Liver (tissue), 9 donors: ENCODE data around the gene MAPKBP1. TPM values are rescaled to one million over a fixed set of nuclear protein-coding genes. Genes with fewer than 3 reads are reported as not detected.
A peak's percentile ranks its signal among the peaks of the same experiment; 100 is the strongest.

Source experiments
- DNase-seq: peaks from one replicate; pipeline ENCODE4 v3.0.0-alpha.2; 2017; ENCODE audit warnings: low spot score
- H3K27ac ChIP-seq, 2 donors: one replicate each; pipeline ENCODE4 v1.7.0; 2013; ENCODE audit warnings: inconsistent platforms in 2 of 2, low read length in 2 of 2, control low read depth in 1 of 2, low read depth in 1 of 2, mild to moderate bottlenecking in 1 of 2
- H3K27me3 ChIP-seq, 4 donors: one replicate each; pipeline versions ENCODE4 v1.6.1 to v1.7.0; 2013; ENCODE audit warnings: low read length in 3 of 4, inconsistent platforms in 1 of 4, mild to moderate bottlenecking in 1 of 4, moderate library complexity in 1 of 4; ENCODE audit not compliant: control insufficient read depth in 4 of 4, insufficient read depth in 4 of 4
- H3K36me3 ChIP-seq, 4 donors: one replicate each; pipeline versions ENCODE4 v1.6.1 to v1.7.0; 2013; ENCODE audit warnings: low read length in 3 of 4, mild to moderate bottlenecking in 3 of 4, low read depth in 1 of 4, moderate library complexity in 1 of 4; ENCODE audit not compliant: control insufficient read depth in 4 of 4, insufficient read depth in 3 of 4
- H3K4me1 ChIP-seq, 4 donors: one replicate each; pipeline versions ENCODE4 v1.6.1 to v1.7.0; 2013; ENCODE audit warnings: low read length in 3 of 4, mild to moderate bottlenecking in 3 of 4, moderate library complexity in 1 of 4; ENCODE audit not compliant: control insufficient read depth in 4 of 4, insufficient read depth in 4 of 4
- H3K4me3 ChIP-seq, 3 donors: one replicate each; pipeline versions ENCODE4 v1.6.1 to v1.7.0; 2013; ENCODE audit warnings: low read length in 3 of 3, control low read depth in 1 of 3, low read depth in 1 of 3, mild to moderate bottlenecking in 1 of 3
- H3K9ac ChIP-seq, 2 donors: one replicate each; pipeline ENCODE4 v1.7.0; 2013; ENCODE audit warnings: low read length in 2 of 2, mild to moderate bottlenecking in 2 of 2, moderate library complexity in 2 of 2, control low read depth in 1 of 2, low read depth in 1 of 2
- H3K9me3 ChIP-seq, 4 donors: one replicate each; pipeline versions ENCODE4 v1.6.1 to v1.7.0; 2013; ENCODE audit warnings: low read length in 3 of 4; ENCODE audit not compliant: control insufficient read depth in 4 of 4
- CTCF ChIP-seq: fragments of 150-350 bp; IDR thresholded peaks from 2 replicates; pipeline ENCODE4 v1.5.1; 2017; ENCODE audit warnings: improper control_type of control experiment, low read depth, low read length; ENCODE audit not compliant: missing input control
- EGR1 ChIP-seq, 2 donors: IDR thresholded peaks; 2 replicates each; pipeline ENCODE4 v1.6.1; 2016 to 2018; ENCODE audit warnings: antibody characterized with exemption in 2 of 2, low read depth in 2 of 2
- FOXA1 ChIP-seq: IDR thresholded peaks from 2 replicates; pipeline ENCODE4 v1.6.1; 2016; ENCODE audit warnings: antibody characterized with exemption
- FOXA2 ChIP-seq: IDR thresholded peaks from 2 replicates; pipeline ENCODE4 v1.6.1; 2016; ENCODE audit warnings: antibody characterized with exemption
- GABPA ChIP-seq, 2 donors: IDR thresholded peaks in 1 of 2; conservative IDR thresholded peaks in 1 of 2; 2 replicates each; pipeline ENCODE4 v1.6.1; 2016; ENCODE audit warnings: antibody characterized with exemption in 2 of 2, mild to moderate bottlenecking in 1 of 2, moderate library complexity in 1 of 2
- HNF4A ChIP-seq, 2 donors: conservative IDR thresholded peaks; 2 replicates each; pipeline ENCODE4 v1.6.1; 2016; ENCODE audit warnings: antibody characterized with exemption in 2 of 2, mild to moderate bottlenecking in 2 of 2
- HNF4G ChIP-seq: IDR thresholded peaks from 2 replicates; pipeline ENCODE4 v1.6.1; 2016; ENCODE audit warnings: antibody characterized with exemption
- JUND ChIP-seq, 2 donors: IDR thresholded peaks; 2 replicates each; pipeline ENCODE4 v1.6.1; 2016; ENCODE audit warnings: antibody characterized with exemption in 2 of 2
- MAX ChIP-seq: IDR thresholded peaks from 2 replicates; pipeline ENCODE4 v1.6.1; 2016; ENCODE audit warnings: antibody characterized with exemption
- NR2F2 ChIP-seq: IDR thresholded peaks from 2 replicates; pipeline ENCODE4 v1.6.1; 2016; ENCODE audit warnings: antibody characterized with exemption
- RAD21 ChIP-seq, 2 donors: IDR thresholded peaks; 2 replicates each; pipeline ENCODE4 v1.6.1; 2016; ENCODE audit warnings: antibody characterized with exemption in 2 of 2, mild to moderate bottlenecking in 2 of 2
- RXRA ChIP-seq, 2 donors: IDR thresholded peaks; 2 replicates each; pipeline ENCODE4 v1.6.1; 2017 to 2018; ENCODE audit warnings: antibody characterized with exemption in 2 of 2, mild to moderate bottlenecking in 1 of 2
- SP1 ChIP-seq: IDR thresholded peaks from 2 replicates; pipeline ENCODE4 v1.6.1; 2018; ENCODE audit warnings: antibody characterized with exemption, mild to moderate bottlenecking
- TAF1 ChIP-seq: conservative IDR thresholded peaks from 2 replicates; pipeline ENCODE4 v1.6.1; 2016; ENCODE audit warnings: antibody characterized with exemption, mild to moderate bottlenecking
- YY1 ChIP-seq: IDR thresholded peaks from 2 replicates; pipeline ENCODE4 v1.6.1; 2016; ENCODE audit warnings: antibody characterized with exemption, mild to moderate bottlenecking
- WGBS: extraction: QIAGEN DNeasy Blood & Tissue Kit; methylation state at CpG from one replicate; pipeline ENCODE4 v1.1.7; 2013; 5-methylcytosine and 5-hydroxymethylcytosine counted together
- polyA plus RNA-seq, 2 donors: library from polyadenylated mRNA; stranded (reverse) in 1 of 2; unstranded in 1 of 2; fragments of 200-250 nt in 1 of 2; fragments of >200 nt in 1 of 2; fragmentation: Nextera tagmentation in 1 of 2; extraction: Ambion mirVana in 1 of 2; gene quantifications; one replicate each; pipeline versions ENCODE4 v1.2.1 to v1.2.3, GENCODE V29; 2013 to 2015
- total RNA-seq, 2 donors: library from RNA; depleted of rRNA; stranded (reverse); fragments of >200 nt; gene quantifications; one replicate each; pipeline ENCODE4 v1.2.3, GENCODE V29; 2014
- TF ChIP-seq, protein P1 (sequence below): IDR thresholded peaks from 2 replicates; pipeline ENCODE4 v1.6.1; 2016; ENCODE audit warnings: antibody characterized with exemption, mild to moderate bottlenecking
- TF ChIP-seq, protein P2 (sequence below): IDR thresholded peaks from 2 replicates; pipeline ENCODE4 v1.6.1; 2016; ENCODE audit warnings: antibody characterized with exemption
- TF ChIP-seq, protein P3 (sequence below): IDR thresholded peaks from 2 replicates; pipeline ENCODE4 v1.6.1; 2016; ENCODE audit warnings: antibody characterized with exemption
- donor health status: healthy.
- donor health status: healthy.
- donor health status: healthy.
- donor health status: healthy.
- donor health status: healthy.

Gene MAPKBP1
- total and polyA plus RNA-seq, 4 donors, result 0.89 to 10.3 (median 2.7) TPM

DNA sequence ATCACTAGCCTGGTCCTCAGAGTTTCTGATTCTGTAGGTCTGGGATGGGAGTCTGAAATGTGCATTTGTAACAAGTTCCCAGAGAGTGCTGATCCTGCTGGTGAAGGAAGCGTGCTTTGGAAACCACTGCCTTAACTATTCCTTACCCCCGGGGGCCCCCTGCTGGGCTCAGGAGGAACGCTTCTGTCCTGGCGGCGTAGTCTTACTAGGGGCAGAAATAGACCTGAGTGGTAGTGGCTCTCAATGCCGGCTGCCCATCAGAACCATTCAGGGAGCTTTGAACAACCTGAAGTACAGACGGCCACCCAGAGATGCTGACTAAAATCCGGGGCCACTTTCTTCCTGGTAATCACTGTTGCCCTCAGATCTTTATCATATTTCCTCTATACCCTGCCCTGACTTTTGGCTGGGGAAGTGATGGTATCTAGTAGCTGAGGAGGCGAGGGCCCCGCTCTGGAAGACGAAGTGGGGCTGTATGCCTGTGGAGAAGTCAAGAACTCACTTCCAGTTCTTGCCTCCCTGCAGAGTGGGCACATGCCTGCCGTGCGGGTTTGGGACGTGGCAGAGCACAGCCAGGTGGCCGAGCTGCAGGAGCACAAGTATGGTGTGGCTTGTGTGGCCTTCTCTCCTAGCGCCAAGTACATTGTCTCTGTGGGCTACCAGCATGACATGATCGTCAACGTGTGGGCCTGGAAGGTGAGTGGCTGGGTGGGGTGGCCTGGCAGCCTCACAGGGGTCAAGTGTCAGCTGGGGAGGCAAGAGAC is 37.3 kb downstream of the MAPKBP1 start:
- 50% methylated on average over 18 of the region's 18 CpGs for WGBS
- H3K4me3 ChIP-seq, result no peak overlapping the region
- no peaks in the 10 kb centered on the region for H3K27me3 ChIP-seq
- no peak overlapping the region for H3K27ac ChIP-seq
- no peak overlapping the region for H3K9ac ChIP-seq
- H3K4me1 ChIP-seq, result no peaks in the 10 kb centered on the region
- TF ChIP-seq CTCF, result peak; percentile 89
- no peak for TF ChIP-seq TAF1
- TF ChIP-seq RAD21 (IDR thresholded peaks at IDR 0.05), result peak; percentile 98 to 99
- H3K36me3 ChIP-seq, result peaks cover 0 to 16% (median 2%) of the 10 kb centered on the region in 4 donors
- no peaks in the 10 kb centered on the region for H3K9me3 ChIP-seq
- DNase-seq, result peak; percentile 83

DNA sequence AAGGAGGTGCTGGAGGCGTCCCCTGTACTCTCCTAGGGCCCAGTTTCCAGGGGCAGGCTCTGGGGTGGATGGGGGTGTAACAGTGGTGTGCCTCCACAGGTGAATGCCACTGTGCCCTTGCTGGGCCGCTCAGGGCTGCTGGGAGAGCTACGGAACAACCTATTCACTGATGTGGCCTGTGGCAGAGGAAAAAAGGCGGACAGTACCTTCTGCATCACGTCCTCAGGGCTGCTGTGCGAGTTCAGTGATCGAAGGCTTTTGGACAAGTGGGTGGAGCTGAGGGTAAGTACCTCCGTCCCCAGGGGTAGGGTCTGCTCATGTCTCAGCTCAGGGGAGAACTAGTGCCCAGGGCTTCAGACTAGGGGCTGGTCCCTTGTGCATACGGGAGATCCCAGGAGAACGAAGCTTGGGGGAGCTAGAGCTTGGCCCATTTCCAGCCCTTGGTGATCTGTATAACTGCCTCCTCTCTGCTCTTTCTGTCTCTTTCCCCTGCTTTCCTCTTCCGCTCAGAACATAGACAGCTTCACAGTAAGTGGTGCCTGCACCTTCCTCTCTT is 38.6 kb downstream of the MAPKBP1 start:
- no peak overlapping the region for H3K27ac ChIP-seq
- no peaks in the 10 kb centered on the region for H3K27me3 ChIP-seq
- H3K9ac ChIP-seq, result no peak overlapping the region
- DNase-seq, result no peak
- TF ChIP-seq FOXA2 (no peak), FOXA1 (no peak), SP1 (no peak), HNF4A (conservative IDR thresholded peaks at IDR 0.05) (no peak), RAD21 (IDR thresholded peaks at IDR 0.05) (no peak), HNF4G (no peak), JUND (IDR thresholded peaks at IDR 0.05) (no peak), RXRA (IDR thresholded peaks at IDR 0.05) (no peak), NR2F2 (no peak), CTCF (no peak), TAF1 (no peak), MAX (no peak), GABPA (IDR thresholded peaks at IDR 0.05 in 1 of 2, conservative IDR thresholded peaks at IDR 0.05 in 1 of 2) (no peak), EGR1 (IDR thresholded peaks at IDR 0.05; ENCODE audit: low read depth in 2 of 2) (no peak), YY1 (no peak)
- TF ChIP-seq, protein P1, sequence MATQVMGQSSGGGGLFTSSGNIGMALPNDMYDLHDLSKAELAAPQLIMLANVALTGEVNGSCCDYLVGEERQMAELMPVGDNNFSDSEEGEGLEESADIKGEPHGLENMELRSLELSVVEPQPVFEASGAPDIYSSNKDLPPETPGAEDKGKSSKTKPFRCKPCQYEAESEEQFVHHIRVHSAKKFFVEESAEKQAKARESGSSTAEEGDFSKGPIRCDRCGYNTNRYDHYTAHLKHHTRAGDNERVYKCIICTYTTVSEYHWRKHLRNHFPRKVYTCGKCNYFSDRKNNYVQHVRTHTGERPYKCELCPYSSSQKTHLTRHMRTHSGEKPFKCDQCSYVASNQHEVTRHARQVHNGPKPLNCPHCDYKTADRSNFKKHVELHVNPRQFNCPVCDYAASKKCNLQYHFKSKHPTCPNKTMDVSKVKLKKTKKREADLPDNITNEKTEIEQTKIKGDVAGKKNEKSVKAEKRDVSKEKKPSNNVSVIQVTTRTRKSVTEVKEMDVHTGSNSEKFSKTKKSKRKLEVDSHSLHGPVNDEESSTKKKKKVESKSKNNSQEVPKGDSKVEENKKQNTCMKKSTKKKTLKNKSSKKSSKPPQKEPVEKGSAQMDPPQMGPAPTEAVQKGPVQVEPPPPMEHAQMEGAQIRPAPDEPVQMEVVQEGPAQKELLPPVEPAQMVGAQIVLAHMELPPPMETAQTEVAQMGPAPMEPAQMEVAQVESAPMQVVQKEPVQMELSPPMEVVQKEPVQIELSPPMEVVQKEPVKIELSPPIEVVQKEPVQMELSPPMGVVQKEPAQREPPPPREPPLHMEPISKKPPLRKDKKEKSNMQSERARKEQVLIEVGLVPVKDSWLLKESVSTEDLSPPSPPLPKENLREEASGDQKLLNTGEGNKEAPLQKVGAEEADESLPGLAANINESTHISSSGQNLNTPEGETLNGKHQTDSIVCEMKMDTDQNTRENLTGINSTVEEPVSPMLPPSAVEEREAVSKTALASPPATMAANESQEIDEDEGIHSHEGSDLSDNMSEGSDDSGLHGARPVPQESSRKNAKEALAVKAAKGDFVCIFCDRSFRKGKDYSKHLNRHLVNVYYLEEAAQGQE, result no peak
- TF ChIP-seq, protein P2, sequence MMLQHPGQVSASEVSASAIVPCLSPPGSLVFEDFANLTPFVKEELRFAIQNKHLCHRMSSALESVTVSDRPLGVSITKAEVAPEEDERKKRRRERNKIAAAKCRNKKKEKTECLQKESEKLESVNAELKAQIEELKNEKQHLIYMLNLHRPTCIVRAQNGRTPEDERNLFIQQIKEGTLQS, result no peak
- TF ChIP-seq, protein P3, sequence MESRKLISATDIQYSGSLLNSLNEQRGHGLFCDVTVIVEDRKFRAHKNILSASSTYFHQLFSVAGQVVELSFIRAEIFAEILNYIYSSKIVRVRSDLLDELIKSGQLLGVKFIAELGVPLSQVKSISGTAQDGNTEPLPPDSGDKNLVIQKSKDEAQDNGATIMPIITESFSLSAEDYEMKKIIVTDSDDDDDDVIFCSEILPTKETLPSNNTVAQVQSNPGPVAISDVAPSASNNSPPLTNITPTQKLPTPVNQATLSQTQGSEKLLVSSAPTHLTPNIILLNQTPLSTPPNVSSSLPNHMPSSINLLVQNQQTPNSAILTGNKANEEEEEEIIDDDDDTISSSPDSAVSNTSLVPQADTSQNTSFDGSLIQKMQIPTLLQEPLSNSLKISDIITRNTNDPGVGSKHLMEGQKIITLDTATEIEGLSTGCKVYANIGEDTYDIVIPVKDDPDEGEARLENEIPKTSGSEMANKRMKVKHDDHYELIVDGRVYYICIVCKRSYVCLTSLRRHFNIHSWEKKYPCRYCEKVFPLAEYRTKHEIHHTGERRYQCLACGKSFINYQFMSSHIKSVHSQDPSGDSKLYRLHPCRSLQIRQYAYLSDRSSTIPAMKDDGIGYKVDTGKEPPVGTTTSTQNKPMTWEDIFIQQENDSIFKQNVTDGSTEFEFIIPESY, result no peak
- peaks cover under 1 to 28% (median 6%) of the 10 kb centered on the region in 4 donors for H3K36me3 ChIP-seq
- 94% methylated on average over 11 of the region's 11 CpGs for WGBS
- no peak overlapping the region for H3K4me3 ChIP-seq
- H3K4me1 ChIP-seq, result no peaks in the 10 kb centered on the region
- no peaks in the 10 kb centered on the region for H3K9me3 ChIP-seq
